HG02840 (cell line): ENCODE measurements around the gene RBL2.
"Not testable (repeated sequence)": the region's sequence is repeated elsewhere in the genome, so short reads cannot be mapped to it uniquely, and the experiment has no call there.

ENCODE experiments used
- ATAC-seq: cut with Tn5 transposase; IDR thresholded peaks from one replicate; pipeline ENCODE4 v1.9.1; 2021; ENCODE audit warnings: mild to moderate bottlenecking, moderate library complexity, moderate number of reproducible peaks; ENCODE audit not compliant: unreplicated experiment, low FRiP score

The RBL2 gene

GRCh38 chr16:53530741-53531140 lies 96.5 kb downstream of the RBL2 start:
- no peak for ATAC-seq

- no peak for ATAC-seq
Measured at GRCh38 chr16:53534206-53534605, 99.9 kb downstream of the RBL2 start.

GRCh38 chr16:53537626-53538025 lies 103.4 kb downstream of the RBL2 start:
- ATAC-seq, result no peak

- ATAC-seq, result not testable (repeated sequence)
Measured at GRCh38 chr16:53539346-53539745, 105.1 kb downstream of the RBL2 start.

GRCh38 chr16:53539759-53540718 lies 105.8 kb downstream of the RBL2 start:
- ATAC-seq, result not testable (repeated sequence)
